GM18870 (cell line): Measurements from ENCODE around the gene FGD2.
A peak's percentile ranks its signal among the peaks of the same experiment; 100 is the strongest.

Experiments
- ATAC-seq: cut with Tn5 transposase; IDR thresholded peaks from one replicate; pipeline ENCODE4 v1.9.1; 2021; ENCODE audit warnings: moderate library complexity; ENCODE audit not compliant: unreplicated experiment

FGD2 gene

GRCh38 chr6:36970892-36971842 is 34.3 kb upstream of the FGD2 start:
- no peak for ATAC-seq

- no peak for ATAC-seq
Measured at GRCh38 chr6:36971921-36972673, 33.4 kb upstream of the FGD2 start.

GRCh38 chr6:36973190-36973589 is 32.3 kb upstream of the FGD2 start:
- no peak for ATAC-seq

- ATAC-seq = no peak
Measured at GRCh38 chr6:36973647-36974046, 31.8 kb upstream of the FGD2 start.

GRCh38 chr6:36975231-36976006 is 30.0 kb upstream of the FGD2 start:
- no peak for ATAC-seq

GRCh38 chr6:36976007-36976264 is 29.5 kb upstream of the FGD2 start:
- no peak for ATAC-seq

- ATAC-seq = no peak
Measured at GRCh38 chr6:36976509-36976908, 28.9 kb upstream of the FGD2 start.

GRCh38 chr6:36976931-36977330 is 28.5 kb upstream of the FGD2 start:
- ATAC-seq = no peak

- no peak for ATAC-seq
Measured at GRCh38 chr6:36977470-36977941, 27.9 kb upstream of the FGD2 start.

GRCh38 chr6:36978421-36979346 is 26.8 kb upstream of the FGD2 start:
- no peak for ATAC-seq

GRCh38 chr6:36979347-36979742 is 26.1 kb upstream of the FGD2 start:
- ATAC-seq = no peak

- no peak for ATAC-seq
Measured at GRCh38 chr6:36980129-36980528, 25.3 kb upstream of the FGD2 start.

GRCh38 chr6:36980876-36981619 is 24.4 kb upstream of the FGD2 start:
- ATAC-seq = no peak

- ATAC-seq = no peak
Measured at GRCh38 chr6:36983538-36983937, 21.9 kb upstream of the FGD2 start.

GRCh38 chr6:36984581-36985416 is 20.7 kb upstream of the FGD2 start:
- no peak for ATAC-seq

GRCh38 chr6:36985417-36985807 is 20.0 kb upstream of the FGD2 start:
- no peak for ATAC-seq

- peak; percentile 62 for ATAC-seq
Measured at GRCh38 chr6:36985808-36986703, 19.4 kb upstream of the FGD2 start, which contains the start of gene MTCH1. Gene MTCH1, minus strand, starts transcription at chr6:36986196. Its CDS starts 23 bp downstream, at chr6:36986173.

- no peak for ATAC-seq
Measured at GRCh38 chr6:36986704-36987047, 18.8 kb upstream of the FGD2 start.
